ENCODE results near the gene EDIL3. TPM values are rescaled to one million over a fixed set of nuclear protein-coding genes. Genes with fewer than 3 reads are reported as not detected.
"Not testable (repeated sequence)": the region's sequence is repeated elsewhere in the genome, so short reads cannot be mapped to it uniquely, and the experiment has no call there.

EDIL3 gene
- total RNA-seq, 1 experiment from 2014 or later, result 0.32 TPM

- no peak for DNase-seq (ENCODE audit: low read depth, low spot score)
- Histone ChIP-seq H3K9ac (ENCODE audit: low read length) (no peak overlapping the region), H3K27me3 (ENCODE audit: insufficient read depth, low read length) (no peaks in the 10 kb centered on the region), H3K4me1 (ENCODE audit: control insufficient read depth in 1 of 2, insufficient read depth in 2 of 2, low read length in 2 of 2) (no peaks in the 10 kb centered on the region), H3K9me3 (ENCODE audit: control insufficient read depth in 1 of 2, insufficient read depth in 1 of 2, low read depth in 1 of 2, low read length in 2 of 2) (no peaks in the 10 kb centered on the region), H2AFZ (ENCODE audit: low read depth, low read length, poor library complexity, severe bottlenecking) (no peak overlapping the region), H4K20me1 (ENCODE audit: insufficient read depth) (no peaks in the 10 kb centered on the region), H3K4me2 (ENCODE audit: low read length) (no peak overlapping the region), H3K9me2 (ENCODE audit: insufficient read depth) (no peaks in the 10 kb centered on the region), H3K27ac (ENCODE audit: low read depth, low read length) (no peak overlapping the region), H3K36me3 (ENCODE audit: control insufficient read depth in 1 of 2, insufficient read depth in 2 of 2, low read length in 2 of 2) (no peaks in the 10 kb centered on the region), H3K4me3 (replicated peaks in 1 of 2; ENCODE audit: low read depth in 1 of 2, low read length in 2 of 2) (no peak overlapping the region), H3K79me2 (ENCODE audit: insufficient read depth, low read length) (no peaks in the 10 kb centered on the region)
- intact Hi-C loops (cut with micrococcal nuclease), result no loop called here
- no TSS peak for BruUV-seq (replicated peaks)
- ChIA-PET POLR2A (no interaction called here), CTCF (no interaction called here), RAD21 (ENCODE audit: low non-redundant PET in 1 of 2, low total read pairs in 2 of 2, uncharacterized antibody in 2 of 2, unreplicated experiment in 2 of 2) (no interaction called here)
- TF ChIP-seq POLR2AphosphoS5 (IDR thresholded peaks at IDR 0.05; ENCODE audit: low read depth, low read length) (no peak), REST (IDR thresholded peaks at IDR 0.05; ENCODE audit: low read depth) (no peak), ZFX (IDR thresholded peaks at IDR 0.05) (no peak), ATF3 (IDR thresholded peaks at IDR 0.05) (no peak), EZH2phosphoT487 (IDR thresholded peaks at IDR 0.05; ENCODE audit: borderline replicate concordance) (no peak), CBX3 (IDR thresholded peaks at IDR 0.05; ENCODE audit: low read depth) (no peak), SIN3A (IDR thresholded peaks at IDR 0.05; ENCODE audit: low read depth) (no peak), POLR2A (IDR thresholded peaks at IDR 0.05; ENCODE audit: borderline replicate concordance, extremely low read depth, insufficient read depth, insufficient read length) (no peak)
- no peak for ATAC-seq
Measured at GRCh38 chr5:84028093-84028492, 356.6 kb downstream of the EDIL3 start.

DNA sequence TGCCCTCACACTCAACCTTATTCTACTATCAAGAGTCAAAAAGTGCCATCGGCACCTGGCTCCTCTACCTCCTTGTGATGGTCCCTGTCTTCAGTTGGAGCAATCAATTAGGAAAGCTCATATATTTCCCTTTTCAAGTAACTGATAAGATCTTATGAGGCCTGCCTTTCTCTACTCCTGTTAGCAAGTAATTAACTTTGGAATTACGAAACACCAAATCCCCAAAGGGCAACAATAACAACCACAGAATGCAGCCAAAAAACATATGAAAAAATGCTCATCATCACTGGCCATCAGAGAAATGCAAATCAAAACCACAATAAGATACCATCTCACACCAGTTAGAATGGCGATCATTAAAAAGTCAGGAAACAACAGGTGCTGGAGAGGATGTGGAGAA, 366.2 kb downstream of the EDIL3 start:
- H3K9me2 ChIP-seq (ENCODE audit: insufficient read depth); H3K4me3 ChIP-seq (replicated peaks in 1 of 2; ENCODE audit: low read depth in 1 of 2, low read length in 2 of 2); H2AFZ ChIP-seq (ENCODE audit: low read depth, low read length, poor library complexity, severe bottlenecking); H3K4me2 ChIP-seq (ENCODE audit: low read length); intact Hi-C loops (cut with micrococcal nuclease); BruUV-seq (replicated peaks); CTCF ChIA-PET; H3K27me3 ChIP-seq (ENCODE audit: insufficient read depth, low read length); H3K79me2 ChIP-seq (ENCODE audit: insufficient read depth, low read length); H3K9me3 ChIP-seq (ENCODE audit: control insufficient read depth in 1 of 2, insufficient read depth in 1 of 2, low read depth in 1 of 2, low read length in 2 of 2); H3K4me1 ChIP-seq (ENCODE audit: control insufficient read depth in 1 of 2, insufficient read depth in 2 of 2, low read length in 2 of 2); DNase-seq (ENCODE audit: low read depth, low spot score); H3K9ac ChIP-seq (ENCODE audit: low read length); POLR2A ChIA-PET; RAD21 ChIA-PET (ENCODE audit: low non-redundant PET in 1 of 2, low total read pairs in 2 of 2, uncharacterized antibody in 2 of 2, unreplicated experiment in 2 of 2); H3K36me3 ChIP-seq (ENCODE audit: control insufficient read depth in 1 of 2, insufficient read depth in 2 of 2, low read length in 2 of 2); H3K27ac ChIP-seq (ENCODE audit: low read depth, low read length); H4K20me1 ChIP-seq (ENCODE audit: insufficient read depth); ATAC-seq: not testable (repeated sequence)

Measured in HCT116 (cell line).